ENCODE results near the gene SLC4A7.

- TF ChIP-seq, protein P1, sequence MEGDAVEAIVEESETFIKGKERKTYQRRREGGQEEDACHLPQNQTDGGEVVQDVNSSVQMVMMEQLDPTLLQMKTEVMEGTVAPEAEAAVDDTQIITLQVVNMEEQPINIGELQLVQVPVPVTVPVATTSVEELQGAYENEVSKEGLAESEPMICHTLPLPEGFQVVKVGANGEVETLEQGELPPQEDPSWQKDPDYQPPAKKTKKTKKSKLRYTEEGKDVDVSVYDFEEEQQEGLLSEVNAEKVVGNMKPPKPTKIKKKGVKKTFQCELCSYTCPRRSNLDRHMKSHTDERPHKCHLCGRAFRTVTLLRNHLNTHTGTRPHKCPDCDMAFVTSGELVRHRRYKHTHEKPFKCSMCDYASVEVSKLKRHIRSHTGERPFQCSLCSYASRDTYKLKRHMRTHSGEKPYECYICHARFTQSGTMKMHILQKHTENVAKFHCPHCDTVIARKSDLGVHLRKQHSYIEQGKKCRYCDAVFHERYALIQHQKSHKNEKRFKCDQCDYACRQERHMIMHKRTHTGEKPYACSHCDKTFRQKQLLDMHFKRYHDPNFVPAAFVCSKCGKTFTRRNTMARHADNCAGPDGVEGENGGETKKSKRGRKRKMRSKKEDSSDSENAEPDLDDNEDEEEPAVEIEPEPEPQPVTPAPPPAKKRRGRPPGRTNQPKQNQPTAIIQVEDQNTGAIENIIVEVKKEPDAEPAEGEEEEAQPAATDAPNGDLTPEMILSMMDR (tag by site-specific recombination; IDR thresholded peaks at IDR 0.05): no peak
- TF ChIP-seq ZSCAN30 (tag by site-specific recombination; IDR thresholded peaks at IDR 0.05): no peak
- no peak for TF ChIP-seq ZNF670 (tag by site-specific recombination; IDR thresholded peaks at IDR 0.05; ENCODE audit: low read depth)
- no peak for TF ChIP-seq ZNF335 (tag by site-specific recombination; conservative IDR thresholded peaks at IDR 0.05)
Observed at GRCh38 chr3:27507515-27508266, 23.5 kb upstream of the SLC4A7 start.
